Rectal smooth muscle tissue (tissue), 1 donor: ENCODE measurements around the gene MLKL.

Experiments used
- H3K27ac ChIP-seq: one replicate; pipeline ENCODE4 v1.7.0; 2013; ENCODE audit warnings: low read depth, low read length, inconsistent platforms
- H3K27me3 ChIP-seq: one replicate; pipeline ENCODE4 v1.7.0; 2013; ENCODE audit warnings: low read length; ENCODE audit not compliant: control insufficient read depth, insufficient read depth
- H3K36me3 ChIP-seq: one replicate; pipeline ENCODE4 v1.7.0; 2013; ENCODE audit warnings: low read length; ENCODE audit not compliant: control insufficient read depth, insufficient read depth
- H3K4me1 ChIP-seq: one replicate; pipeline ENCODE4 v1.7.0; 2013; ENCODE audit warnings: low read length; ENCODE audit not compliant: control insufficient read depth, insufficient read depth
- H3K4me3 ChIP-seq: one replicate; pipeline ENCODE4 v1.7.0; 2013; ENCODE audit warnings: low read length
- H3K9ac ChIP-seq: one replicate; pipeline ENCODE4 v1.7.0; 2013; ENCODE audit warnings: low read length

MLKL gene

GRCh38 chr16:74739275-74739674 lies 38.6 kb upstream of the MLKL start:
- H3K36me3 ChIP-seq: no peaks in the 10 kb centered on the region
- H3K27me3 ChIP-seq: no peaks in the 10 kb centered on the region
- H3K9ac ChIP-seq: no peak overlapping the region
- H3K27ac ChIP-seq: no peak overlapping the region
- peaks cover 2% of the 10 kb centered on the region for H3K4me1 ChIP-seq
- H3K4me3 ChIP-seq: no peak overlapping the region

- H3K9ac ChIP-seq: no peak overlapping the region
- no peaks in the 10 kb centered on the region for H3K36me3 ChIP-seq
- no peak overlapping the region for H3K27ac ChIP-seq
Observed at GRCh38 chr16:74738816-74739215, 38.2 kb upstream of the MLKL start.

GRCh38 chr16:74738113-74738541 lies 37.5 kb upstream of the MLKL start:
- H3K27me3 ChIP-seq: no peaks in the 10 kb centered on the region
- H3K4me3 ChIP-seq: no peak overlapping the region
- no peak overlapping the region for H3K27ac ChIP-seq
- H3K36me3 ChIP-seq: no peaks in the 10 kb centered on the region
- no peak overlapping the region for H3K9ac ChIP-seq
- H3K4me1 ChIP-seq: peaks cover 2% of the 10 kb centered on the region

More at GRCh38 chr16:74738816-74739215, 38.2 kb upstream of the MLKL start:
- Histone ChIP-seq H3K4me3 (no peak overlapping the region), H3K4me1 (peaks cover 2% of the 10 kb centered on the region), H3K27me3 (no peaks in the 10 kb centered on the region)

- Histone ChIP-seq H3K36me3 (no peaks in the 10 kb centered on the region), H3K27me3 (no peaks in the 10 kb centered on the region), H3K9ac (no peak overlapping the region), H3K4me3 (no peak overlapping the region), H3K27ac (no peak overlapping the region), H3K4me1 (peaks cover 2% of the 10 kb centered on the region)
Observed at GRCh38 chr16:74737521-74737920, 36.9 kb upstream of the MLKL start.

GRCh38 chr16:74736531-74737157 lies 36.0 kb upstream of the MLKL start:
- no peaks in the 10 kb centered on the region for H3K36me3 ChIP-seq
- H3K27ac ChIP-seq: no peak overlapping the region
- H3K9ac ChIP-seq: no peak overlapping the region
- peaks cover 2% of the 10 kb centered on the region for H3K4me1 ChIP-seq
- H3K27me3 ChIP-seq: no peaks in the 10 kb centered on the region
- H3K4me3 ChIP-seq: no peak overlapping the region

GRCh38 chr16:74735554-74735953 lies 34.9 kb upstream of the MLKL start:
- no peak overlapping the region for H3K27ac ChIP-seq
- H3K4me3 ChIP-seq: no peak overlapping the region
- no peaks in the 10 kb centered on the region for H3K4me1 ChIP-seq
- no peak overlapping the region for H3K9ac ChIP-seq
- H3K27me3 ChIP-seq: no peaks in the 10 kb centered on the region
- no peaks in the 10 kb centered on the region for H3K36me3 ChIP-seq

- no peaks in the 10 kb centered on the region for H3K27me3 ChIP-seq
- H3K36me3 ChIP-seq: no peaks in the 10 kb centered on the region
- no peak overlapping the region for H3K4me3 ChIP-seq
- H3K27ac ChIP-seq: no peak overlapping the region
- H3K4me1 ChIP-seq: no peaks in the 10 kb centered on the region
- H3K9ac ChIP-seq: no peak overlapping the region
Observed at GRCh38 chr16:74735162-74735452, 34.4 kb upstream of the MLKL start.

GRCh38 chr16:74734361-74735161 lies 33.9 kb upstream of the MLKL start:
- H3K27ac ChIP-seq: no peak overlapping the region
- H3K4me1 ChIP-seq: no peaks in the 10 kb centered on the region
- no peak overlapping the region for H3K4me3 ChIP-seq
- no peak overlapping the region for H3K9ac ChIP-seq
- H3K36me3 ChIP-seq: no peaks in the 10 kb centered on the region
- H3K27me3 ChIP-seq: no peaks in the 10 kb centered on the region

GRCh38 chr16:74732707-74733350 lies 32.2 kb upstream of the MLKL start:
- no peaks in the 10 kb centered on the region for H3K4me1 ChIP-seq

GRCh38 chr16:74731853-74732477 lies 31.3 kb upstream of the MLKL start:
- no peaks in the 10 kb centered on the region for H3K36me3 ChIP-seq
- no peaks in the 10 kb centered on the region for H3K27me3 ChIP-seq
- H3K9ac ChIP-seq: no peak overlapping the region
- H3K27ac ChIP-seq: no peak overlapping the region
- no peak overlapping the region for H3K4me3 ChIP-seq
- no peaks in the 10 kb centered on the region for H3K4me1 ChIP-seq

More at GRCh38 chr16:74732707-74733350, 32.2 kb upstream of the MLKL start:
- H3K4me3 ChIP-seq: no peak overlapping the region
- H3K27me3 ChIP-seq: no peaks in the 10 kb centered on the region
- no peak overlapping the region for H3K9ac ChIP-seq
- H3K27ac ChIP-seq: no peak overlapping the region
- H3K36me3 ChIP-seq: no peaks in the 10 kb centered on the region

- Histone ChIP-seq H3K9ac (no peak overlapping the region), H3K4me1 (no peaks in the 10 kb centered on the region), H3K27ac (no peak overlapping the region), H3K36me3 (no peaks in the 10 kb centered on the region), H3K4me3 (no peak overlapping the region), H3K27me3 (no peaks in the 10 kb centered on the region)
Observed at GRCh38 chr16:74729783-74730683, 29.4 kb upstream of the MLKL start.

GRCh38 chr16:74727903-74728302 lies 27.2 kb upstream of the MLKL start:
- Histone ChIP-seq H3K36me3 (no peaks in the 10 kb centered on the region), H3K27ac (no peak overlapping the region), H3K27me3 (no peaks in the 10 kb centered on the region), H3K4me1 (no peaks in the 10 kb centered on the region), H3K4me3 (no peak overlapping the region), H3K9ac (no peak overlapping the region)
